Body of pancreas (tissue), 4 donors: ENCODE measurements around the gene IMP4.

Experiments used
- CTCF ChIP-seq, 7 experiments: fragments of 450-650 bp in 4 of 7; fragments of 200-600 bp in 3 of 7; sonication (generic) in 3 of 7; IDR thresholded peaks; one replicate each; pipeline ENCODE4 v1.5.1; 2016 to 2019; ENCODE audit warnings: antibody characterized with exemption in 7 of 7
- POLR2A ChIP-seq, 3 donors: fragments of 450-650 bp; IDR thresholded peaks; one replicate each; pipeline ENCODE4 v1.6.1; 2016; ENCODE audit warnings: antibody characterized with exemption in 3 of 3, mild to moderate bottlenecking in 2 of 3

- TF ChIP-seq POLR2A (IDR thresholded peaks at IDR 0.05) (no peak), CTCF (IDR thresholded peaks at IDR 0.05) (no peak)
Measured at GRCh38 chr2:130352237-130352636, 9.5 kb downstream of the IMP4 start.
